HepG2 (cell line): Measurements from ENCODE around the gene INAFM2. TPM values are rescaled to one million over a fixed set of nuclear protein-coding genes. Genes with fewer than 3 reads are reported as not detected.
A peak's percentile ranks its signal among the peaks of the same experiment; 100 is the strongest.

Experiments
- CBX1 ChIP-seq: IDR thresholded peaks from one replicate; pipeline ENCODE4 v1.6.1; 2016; ENCODE audit warnings: antibody characterized with exemption, low read depth
- DMAP1 ChIP-seq: IDR thresholded peaks from 2 replicates; pipeline ENCODE4 v1.6.1; 2016
- ELF3 ChIP-seq: IDR thresholded peaks from 2 replicates; pipeline ENCODE4 v1.6.1; 2016; ENCODE audit warnings: missing genetic modification reagents, missing compliant biosample characterization
- GATAD2A ChIP-seq: IDR thresholded peaks from 2 replicates; pipeline ENCODE4 v1.6.1; 2016
- GLI4 ChIP-seq: sonication (generic); formaldehyde crosslinking; IDR thresholded peaks from 2 replicates; pipeline ENCODE4 v1.5.1; 2020; ENCODE audit warnings: missing genetic modification reagents, mild to moderate bottlenecking, moderate library complexity, borderline replicate concordance
- KLF11 ChIP-seq: IDR thresholded peaks from 2 replicates; pipeline ENCODE4 v1.6.1; 2016; ENCODE audit warnings: missing compliant biosample characterization
- POLR2A ChIP-seq, 2 experiments: IDR thresholded peaks; 2 replicates each; pipeline ENCODE4 v1.6.1; 2011; ENCODE audit warnings: low read depth in 2 of 2, low read length in 2 of 2, mild to moderate bottlenecking in 1 of 2, moderate library complexity in 1 of 2; ENCODE audit not compliant: insufficient read depth in 1 of 2
- REPIN1 ChIP-seq: sonication (generic); formaldehyde crosslinking; IDR thresholded peaks from 2 replicates; pipeline ENCODE4 v1.8.0; 2022; ENCODE audit warnings: missing genetic modification reagents, low read depth, mild to moderate bottlenecking, borderline replicate concordance
- SAFB2 ChIP-seq: sonication (generic); formaldehyde crosslinking; IDR thresholded peaks from 2 replicates; pipeline ENCODE4 v1.5.1; 2020; ENCODE audit warnings: missing genetic modification reagents, low read depth, mild to moderate bottlenecking, borderline replicate concordance
- TAF1 ChIP-seq: sonication (generic); formaldehyde crosslinking; IDR thresholded peaks from 2 replicates; pipeline ENCODE4 v1.4.0; 2020; ENCODE audit warnings: missing genetic modification reagents
- TSC22D2 ChIP-seq: sonication (generic); formaldehyde crosslinking; IDR thresholded peaks from 2 replicates; pipeline ENCODE4 v1.5.1; 2020; ENCODE audit warnings: missing genetic modification reagents, mild to moderate bottlenecking, borderline replicate concordance
- XRCC5 ChIP-seq: fragments of 200-400 bp; formaldehyde crosslinking; optimal IDR thresholded peaks from 2 replicates; pipeline ENCODE3; 2017; ENCODE audit warnings: mild to moderate bottlenecking, low read length
- ZNF232 ChIP-seq: sonication (generic); formaldehyde crosslinking; IDR thresholded peaks from 2 replicates; pipeline ENCODE4 v1.4.0; 2020; ENCODE audit warnings: missing genetic modification reagents, borderline replicate concordance
- ZNF263 ChIP-seq: sonication (generic); formaldehyde crosslinking; IDR thresholded peaks from 2 replicates; pipeline ENCODE4 v1.4.0; 2020; ENCODE audit warnings: missing genetic modification reagents
- ZNF264 ChIP-seq: sonication (generic); formaldehyde crosslinking; IDR thresholded peaks from 2 replicates; pipeline ENCODE4 v1.4.0; 2020; ENCODE audit warnings: missing genetic modification reagents
- ZNF275 ChIP-seq: sonication (generic); formaldehyde crosslinking; IDR thresholded peaks from 2 replicates; pipeline ENCODE4 v1.8.0; 2022; ENCODE audit warnings: missing genetic modification reagents, mild to moderate bottlenecking, inconsistent platforms, borderline replicate concordance
- ZNF34 ChIP-seq: sonication (generic); formaldehyde crosslinking; IDR thresholded peaks from 2 replicates; pipeline ENCODE4 v1.4.0; 2020; ENCODE audit warnings: mild to moderate bottlenecking, missing genetic modification reagents, borderline replicate concordance
- ZNF557 ChIP-seq: sonication (generic); formaldehyde crosslinking; IDR thresholded peaks from 2 replicates; pipeline ENCODE4 v1.4.0; 2020; ENCODE audit warnings: missing genetic modification reagents
- ZNF709 ChIP-seq: sonication (generic); formaldehyde crosslinking; IDR thresholded peaks from 2 replicates; pipeline ENCODE4 v1.5.0; 2020; ENCODE audit warnings: mild to moderate bottlenecking, missing genetic modification reagents
- ZNF841 ChIP-seq: sonication (generic); formaldehyde crosslinking; IDR thresholded peaks from 2 replicates; pipeline ENCODE4 v1.8.1; 2023; ENCODE audit warnings: missing genetic modification reagents, borderline replicate concordance
- polyA plus RNA-seq, 8 experiments: library from polyadenylated mRNA; depleted of rRNA in 3 of 8; stranded (reverse) in 7 of 8; unstranded in 1 of 8; fragments of >200 nt; fragmentation: Illumina TruSeq in 4 of 8; extraction: Trizol in 4 of 8; gene quantifications; 2 replicates each; pipeline versions ENCODE4 v1.2.1 to v1.2.3, GENCODE V29; 2011 to 2016; ENCODE audit warnings: low read depth in 4 of 8, missing spikeins in 1 of 8, mixed read lengths in 1 of 8; ENCODE audit not compliant: insufficient read depth in 1 of 8
- total RNA-seq, 5 experiments: library from RNA; depleted of rRNA; stranded (reverse); fragments of >200 nt; fragmentation: Illumina TruSeq; extraction: Trizol; gene quantifications; 2 replicates each; pipeline ENCODE4 v1.2.3, GENCODE V29; 2016; ENCODE audit warnings: low read depth in 1 of 5
- TF ChIP-seq, protein P1 (sequence below): sonication (generic); formaldehyde crosslinking; IDR thresholded peaks from 2 replicates; pipeline ENCODE4 v1.9.0; 2021; ENCODE audit warnings: missing genetic modification reagents, mild to moderate bottlenecking, borderline replicate concordance
- TF ChIP-seq, protein P2 (sequence below): IDR thresholded peaks from 2 replicates; pipeline ENCODE4 v1.6.1; 2016; ENCODE audit warnings: missing biosample characterization, missing genetic modification reagents, low read depth
- TF ChIP-seq, protein P3 (sequence below): sonication (generic); formaldehyde crosslinking; IDR thresholded peaks from 2 replicates; pipeline ENCODE4 v1.5.1; 2020; ENCODE audit warnings: missing genetic modification reagents, mild to moderate bottlenecking, borderline replicate concordance

The INAFM2 gene
- total and polyA plus RNA-seq, 2 of the 13 experiments (the other 11 are each of a cell fraction or from before 2014, with no cell fraction given) = 5.5 to 6.5 TPM

- no peak for TF ChIP-seq REPIN1 (CRISPR knock-in tag)
- TF ChIP-seq XRCC5 = peak; percentile 40
- 0 out of 2 replicates have a peak, but pooled peaks have one; percentile 34 for TF ChIP-seq ZNF275 (CRISPR knock-in tag)
- TF ChIP-seq ELF3 (CRISPR knock-in tag) = no peak
- TF ChIP-seq ZNF34 (CRISPR knock-in tag) = no peak
- TF ChIP-seq ZNF263 = no peak
- no peak for TF ChIP-seq TSC22D2 (CRISPR knock-in tag)
- 0 out of 2 replicates have a peak, but pooled peaks have one; percentile 24 for TF ChIP-seq ZNF557 (CRISPR knock-in tag)
- no peak for TF ChIP-seq GLI4 (CRISPR knock-in tag)
- TF ChIP-seq, protein P1, sequence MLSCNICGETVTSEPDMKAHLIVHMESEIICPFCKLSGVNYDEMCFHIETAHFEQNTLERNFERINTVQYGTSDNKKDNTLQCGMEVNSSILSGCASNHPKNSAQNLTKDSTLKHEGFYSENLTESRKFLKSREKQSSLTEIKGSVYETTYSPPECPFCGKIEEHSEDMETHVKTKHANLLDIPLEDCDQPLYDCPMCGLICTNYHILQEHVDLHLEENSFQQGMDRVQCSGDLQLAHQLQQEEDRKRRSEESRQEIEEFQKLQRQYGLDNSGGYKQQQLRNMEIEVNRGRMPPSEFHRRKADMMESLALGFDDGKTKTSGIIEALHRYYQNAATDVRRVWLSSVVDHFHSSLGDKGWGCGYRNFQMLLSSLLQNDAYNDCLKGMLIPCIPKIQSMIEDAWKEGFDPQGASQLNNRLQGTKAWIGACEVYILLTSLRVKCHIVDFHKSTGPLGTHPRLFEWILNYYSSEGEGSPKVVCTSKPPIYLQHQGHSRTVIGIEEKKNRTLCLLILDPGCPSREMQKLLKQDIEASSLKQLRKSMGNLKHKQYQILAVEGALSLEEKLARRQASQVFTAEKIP (CRISPR knock-in tag) = no peak
- TF ChIP-seq, protein P2, sequence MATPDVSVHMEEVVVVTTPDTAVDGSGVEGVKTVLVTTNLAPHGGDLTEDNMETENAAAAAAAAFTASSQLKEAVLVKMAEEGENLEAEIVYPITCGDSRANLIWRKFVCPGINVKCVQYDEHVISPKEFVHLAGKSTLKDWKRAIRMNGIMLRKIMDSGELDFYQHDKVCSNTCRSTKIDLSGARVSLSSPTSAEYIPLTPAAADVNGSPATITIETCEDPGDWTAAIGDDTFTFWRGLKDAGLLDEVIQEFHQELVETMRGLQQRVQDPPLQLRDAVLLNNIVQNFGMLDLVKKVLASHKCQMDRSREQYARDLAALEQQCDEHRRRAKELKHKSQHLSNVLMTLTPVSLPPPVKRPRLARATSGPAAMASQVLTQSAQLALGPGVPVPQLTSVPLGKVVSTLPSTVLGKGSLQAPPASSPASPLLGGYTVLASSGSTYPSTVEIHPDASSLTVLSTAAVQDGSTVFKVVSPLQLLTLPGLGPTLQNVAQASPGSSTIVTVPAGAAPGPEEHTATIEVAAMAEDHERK (CRISPR knock-in tag) = no peak
- TF ChIP-seq GATAD2A (CRISPR knock-in tag) = no peak
- TF ChIP-seq TAF1 (CRISPR knock-in tag) = no peak
- no peak for TF ChIP-seq POLR2A (IDR thresholded peaks at IDR 0.05; ENCODE audit: insufficient read depth in 1 of 2, low read depth in 2 of 2, low read length in 2 of 2)
- TF ChIP-seq ZNF232 = peak; percentile 60; the same call in 1 of the 2 replicates
- TF ChIP-seq DMAP1 (CRISPR knock-in tag) = no peak
- TF ChIP-seq, protein P3, sequence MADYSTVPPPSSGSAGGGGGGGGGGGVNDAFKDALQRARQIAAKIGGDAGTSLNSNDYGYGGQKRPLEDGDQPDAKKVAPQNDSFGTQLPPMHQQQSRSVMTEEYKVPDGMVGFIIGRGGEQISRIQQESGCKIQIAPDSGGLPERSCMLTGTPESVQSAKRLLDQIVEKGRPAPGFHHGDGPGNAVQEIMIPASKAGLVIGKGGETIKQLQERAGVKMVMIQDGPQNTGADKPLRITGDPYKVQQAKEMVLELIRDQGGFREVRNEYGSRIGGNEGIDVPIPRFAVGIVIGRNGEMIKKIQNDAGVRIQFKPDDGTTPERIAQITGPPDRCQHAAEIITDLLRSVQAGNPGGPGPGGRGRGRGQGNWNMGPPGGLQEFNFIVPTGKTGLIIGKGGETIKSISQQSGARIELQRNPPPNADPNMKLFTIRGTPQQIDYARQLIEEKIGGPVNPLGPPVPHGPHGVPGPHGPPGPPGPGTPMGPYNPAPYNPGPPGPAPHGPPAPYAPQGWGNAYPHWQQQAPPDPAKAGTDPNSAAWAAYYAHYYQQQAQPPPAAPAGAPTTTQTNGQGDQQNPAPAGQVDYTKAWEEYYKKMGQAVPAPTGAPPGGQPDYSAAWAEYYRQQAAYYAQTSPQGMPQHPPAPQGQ (CRISPR knock-in tag) = no peak
- TF ChIP-seq ZNF709 = peak; percentile 55; the same call in 1 of the 2 replicates
- TF ChIP-seq ZNF841 (CRISPR knock-in tag) = no peak
- peak; percentile 45 for TF ChIP-seq SAFB2 (CRISPR knock-in tag)
- TF ChIP-seq ZNF264 (CRISPR knock-in tag) = no peak; the same call in 1 of the 2 replicates
- TF ChIP-seq CBX1 = no peak
- no peak for TF ChIP-seq KLF11 (CRISPR knock-in tag)
Observed at GRCh38 chr15:40282147-40282868, 41.2 kb upstream of the INAFM2 start (continued).
